ENCODE results near the gene RBM43. TPM values are rescaled to one million over a fixed set of nuclear protein-coding genes. Genes with fewer than 3 reads are reported as not detected.

Gene RBM43
- total RNA-seq, 2 donors from 2014 or later, result 6.2 to 6.4 TPM

GRCh38 chr2:151264157-151264825 lies 2.6 kb upstream of the RBM43 start:
- no peaks in the 10 kb centered on the region for H3K9me3 ChIP-seq
- no peak overlapping the region for H3K27ac ChIP-seq
- H3K4me1 ChIP-seq (replicated peaks), result no peaks in the 10 kb centered on the region
- no peaks in the 10 kb centered on the region for H3K27me3 ChIP-seq (replicated peaks; ENCODE audit: insufficient read depth)
- H3K36me3 ChIP-seq, result no peaks in the 10 kb centered on the region
- DNase-seq (ENCODE audit: low spot score), result no peak
- TF ChIP-seq POLR2A (IDR thresholded peaks at IDR 0.05) (no peak), CTCF (IDR thresholded peaks at IDR 0.05) (no peak), POLR2AphosphoS5 (IDR thresholded peaks at IDR 0.05) (no peak)
- H3K4me3 ChIP-seq, result no peak overlapping the region
- intact Hi-C loops (cut with DNase I), result loop anchor here (10.0 kb wide), 1 partner anchor 151 kb away; no protein-coding TSS in a partner anchor
- WGBS, result 66% methylated on average over 7 of the region's 7 CpGs

- WGBS, result 89% methylated on average over 8 of the region's 8 CpGs
- TF ChIP-seq CTCF (IDR thresholded peaks at IDR 0.05), result no peak
- no peak for TF ChIP-seq POLR2AphosphoS5 (IDR thresholded peaks at IDR 0.05)
- no peak for TF ChIP-seq POLR2A (IDR thresholded peaks at IDR 0.05)
- Histone ChIP-seq H3K9me3 (no peaks in the 10 kb centered on the region), H3K4me3 (no peak overlapping the region), H3K4me1 (replicated peaks) (no peaks in the 10 kb centered on the region), H3K27ac (no peak overlapping the region), H3K36me3 (no peaks in the 10 kb centered on the region), H3K27me3 (replicated peaks; ENCODE audit: insufficient read depth) (no peaks in the 10 kb centered on the region)
- DNase-seq (ENCODE audit: low spot score), result no peak
- intact Hi-C loops (cut with DNase I), result loop anchor here (10.0 kb wide), 1 partner anchor 152 kb away; no protein-coding TSS in a partner anchor
Observed at GRCh38 chr2:151262629-151263028, 966 bp upstream of the RBM43 start.

GRCh38 chr2:151261977-151262291 lies 271 bp upstream of the RBM43 start:
- Histone ChIP-seq H3K4me3 (peak overlapping the region; percentile 71 to 90), H3K27ac (peak overlapping the region; percentile 87 to 94), H3K27me3 (replicated peaks; ENCODE audit: insufficient read depth) (no peaks in the 10 kb centered on the region), H3K4me1 (replicated peaks) (no peaks in the 10 kb centered on the region), H3K9me3 (no peaks in the 10 kb centered on the region), H3K36me3 (no peaks in the 10 kb centered on the region)
- DNase-seq (ENCODE audit: low spot score), result no peak
- intact Hi-C loops (cut with DNase I), result loop anchor here (10.0 kb wide), 1 partner anchor 153 kb away; no protein-coding TSS in a partner anchor
- TF ChIP-seq POLR2A (IDR thresholded peaks at IDR 0.05) (no peak), CTCF (IDR thresholded peaks at IDR 0.05) (no peak), POLR2AphosphoS5 (IDR thresholded peaks at IDR 0.05) (no peak)
- 4% methylated on average over 9 of the region's 9 CpGs for WGBS

GRCh38 chr2:151260573-151261230 lies 961 bp downstream of the RBM43 start:
- Histone ChIP-seq H3K27ac (peak overlapping the region; percentile 87 to 94), H3K9me3 (no peaks in the 10 kb centered on the region), H3K4me3 (peak overlapping the region; percentile 71 to 90), H3K4me1 (replicated peaks) (no peaks in the 10 kb centered on the region), H3K27me3 (replicated peaks; ENCODE audit: insufficient read depth) (no peaks in the 10 kb centered on the region), H3K36me3 (no peaks in the 10 kb centered on the region)
- no peak for TF ChIP-seq CTCF (IDR thresholded peaks at IDR 0.05)
- no peak for TF ChIP-seq POLR2AphosphoS5 (IDR thresholded peaks at IDR 0.05)
- TF ChIP-seq POLR2A (IDR thresholded peaks at IDR 0.05), result no peak
- 9% methylated on average over 11 of the region's 11 CpGs for WGBS
- no peak for DNase-seq (ENCODE audit: low spot score)
- intact Hi-C loops (cut with DNase I), result loop anchor here (10.0 kb wide), 1 partner anchor 154 kb away; no protein-coding TSS in a partner anchor
